GM19395 (cell line): ENCODE data around the gene RHBDF1.
"Not testable (repeated sequence)": the region's sequence is repeated elsewhere in the genome, so short reads cannot be mapped to it uniquely, and the experiment has no call there.

Experiments
- ATAC-seq: cut with Tn5 transposase; IDR thresholded peaks from one replicate; pipeline ENCODE4 v1.9.1; 2021; ENCODE audit warnings: mild to moderate bottlenecking, moderate library complexity; ENCODE audit not compliant: unreplicated experiment

RHBDF1 gene

DNA sequence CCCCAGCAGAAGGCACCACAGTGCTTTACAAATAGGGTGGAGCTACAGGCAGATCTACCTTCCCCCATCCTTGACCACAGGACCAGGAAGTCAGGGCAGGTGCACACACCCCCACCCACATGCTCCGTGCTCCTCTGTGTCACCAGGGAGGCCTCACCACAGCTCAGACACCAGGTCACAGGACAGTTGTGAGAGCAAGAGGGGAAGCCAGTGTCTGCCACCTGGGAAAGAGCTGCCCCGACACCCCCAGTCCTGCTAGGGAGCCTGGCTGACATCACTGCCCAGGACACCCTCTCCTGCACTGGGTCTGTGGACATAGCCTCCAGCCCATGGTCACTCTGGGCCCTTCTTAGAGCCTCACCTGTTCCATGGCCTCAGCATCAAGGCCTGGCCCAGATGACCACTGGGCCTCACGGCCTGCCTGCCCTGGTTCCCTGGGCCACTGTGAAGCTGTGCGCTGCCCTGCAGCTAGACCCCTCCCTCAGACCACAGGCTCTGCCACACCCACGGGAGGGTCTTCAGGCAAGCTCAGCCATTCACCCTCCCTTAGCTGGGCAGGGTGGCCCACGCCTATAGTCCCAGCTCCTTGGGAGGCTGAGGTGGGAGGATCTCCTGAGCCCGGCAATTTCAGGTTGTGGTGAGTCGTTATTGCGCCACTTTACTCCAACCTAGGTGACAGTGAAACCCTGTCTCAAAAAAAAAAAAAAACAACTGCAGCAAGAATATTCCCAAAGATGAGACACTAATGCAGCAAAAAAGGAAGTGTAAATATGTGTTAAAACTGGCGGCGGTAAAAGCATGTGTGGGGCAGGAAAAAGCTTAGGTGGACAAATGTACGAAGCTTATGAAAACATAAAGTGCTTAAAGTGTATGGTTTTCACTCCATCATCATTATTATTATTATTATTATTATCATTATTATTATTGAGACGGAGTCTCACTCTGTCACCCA lies 33.2 kb downstream of the RHBDF1 start:
- ATAC-seq, result peak; percentile 70

DNA sequence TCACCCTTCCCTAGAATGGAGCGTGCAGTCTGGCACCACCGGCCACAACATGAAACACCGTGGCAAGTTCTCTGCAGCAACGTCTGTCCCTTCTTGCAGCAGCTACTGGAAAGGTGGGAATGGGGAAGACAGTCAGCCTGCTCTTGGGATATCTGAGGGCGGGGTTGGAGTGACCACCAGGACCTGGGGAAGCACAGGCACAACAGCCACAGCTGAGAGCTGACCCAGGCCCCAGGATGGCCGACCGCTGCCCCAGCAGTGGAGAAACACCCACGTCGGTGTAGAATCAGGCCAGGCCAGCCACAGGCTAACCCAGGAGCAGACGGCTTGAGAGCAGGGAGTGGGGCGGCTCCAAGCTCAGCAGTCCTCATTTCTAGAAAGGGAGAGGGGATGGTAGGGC lies 34.2 kb downstream of the RHBDF1 start:
- not testable (repeated sequence) for ATAC-seq

DNA sequence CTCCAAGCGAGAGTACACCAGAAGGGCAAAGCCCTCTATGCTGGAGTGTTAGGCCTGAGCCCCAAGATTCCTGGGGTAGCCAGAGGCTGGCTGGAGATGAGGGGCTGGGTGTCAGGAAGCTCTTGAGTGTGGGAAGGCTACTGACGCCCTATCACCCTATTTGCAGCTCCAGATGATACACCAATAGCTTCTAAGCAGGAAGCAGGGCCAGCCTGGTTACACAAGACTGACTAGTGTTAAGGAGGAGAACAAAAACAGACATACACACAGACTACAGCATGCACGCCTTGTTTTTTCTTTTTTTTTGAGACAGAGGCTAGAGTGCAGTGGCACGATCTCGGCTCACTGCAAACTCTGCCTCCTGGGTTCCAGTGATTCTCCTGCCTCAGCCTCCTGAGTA lies 34.9 kb downstream of the RHBDF1 start:
- ATAC-seq, result no peak

DNA sequence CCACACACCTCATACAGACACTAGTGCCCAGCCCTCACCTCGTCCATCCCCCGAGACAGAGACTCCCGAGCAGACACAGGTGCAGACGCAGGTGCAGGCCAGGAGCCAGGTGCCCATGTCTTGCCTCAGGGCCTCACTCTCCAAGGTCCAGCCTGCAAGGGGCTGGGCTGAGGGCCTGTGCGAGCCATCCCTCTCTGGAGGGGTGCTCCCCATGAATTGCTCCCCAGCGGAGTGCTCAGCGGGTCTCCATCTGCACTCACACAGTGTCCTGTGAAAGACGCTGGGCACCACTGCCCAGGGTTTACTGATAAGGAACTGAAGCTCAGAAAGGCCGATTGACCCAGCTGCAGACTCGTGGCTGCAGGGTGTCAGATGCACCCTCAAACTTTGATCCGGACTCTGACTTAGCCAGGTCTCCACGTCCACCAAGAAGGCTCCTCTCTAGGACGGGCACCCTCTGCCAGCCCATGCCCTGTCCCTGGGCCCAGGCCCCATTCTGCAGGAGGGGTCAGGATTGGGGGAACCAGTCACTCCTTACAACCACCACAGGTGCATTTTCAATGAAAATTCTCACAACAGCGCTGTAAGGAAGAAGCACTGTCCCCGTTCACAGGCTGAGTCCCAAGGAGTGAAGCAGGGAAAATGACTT lies 36.0 kb downstream of the RHBDF1 start:
- ATAC-seq, result no peak

DNA sequence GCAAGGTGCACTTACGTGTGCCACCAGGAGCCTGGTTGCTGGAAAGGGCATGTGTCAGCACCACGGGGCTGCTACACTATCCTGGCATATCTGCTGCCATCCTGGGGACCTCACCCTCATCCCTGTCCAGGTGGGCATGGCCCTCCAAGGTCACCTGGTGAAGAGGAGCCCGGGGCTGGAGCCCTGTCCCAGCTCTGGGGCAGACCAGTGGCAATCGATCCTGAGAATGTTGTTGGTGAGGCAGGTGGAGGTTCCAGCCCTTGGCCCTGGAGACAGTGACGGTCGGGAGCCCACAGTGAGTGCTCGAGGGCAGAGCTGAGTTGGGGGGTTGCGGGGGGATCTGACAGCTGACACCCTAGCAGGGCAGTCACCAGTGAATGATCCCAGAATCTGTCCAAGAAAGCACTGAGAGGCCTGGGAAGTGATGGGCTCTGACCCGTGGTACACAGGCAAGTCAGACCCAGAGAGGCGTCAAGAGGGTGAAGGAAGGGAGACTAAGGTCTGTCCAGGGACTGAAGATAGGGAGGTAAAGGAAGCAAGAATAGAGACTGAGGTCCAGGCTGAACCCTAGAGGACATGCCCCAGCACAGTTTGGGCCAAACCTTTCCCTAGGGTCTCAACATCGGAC lies 36.6 kb downstream of the RHBDF1 start:
- no peak for ATAC-seq

DNA sequence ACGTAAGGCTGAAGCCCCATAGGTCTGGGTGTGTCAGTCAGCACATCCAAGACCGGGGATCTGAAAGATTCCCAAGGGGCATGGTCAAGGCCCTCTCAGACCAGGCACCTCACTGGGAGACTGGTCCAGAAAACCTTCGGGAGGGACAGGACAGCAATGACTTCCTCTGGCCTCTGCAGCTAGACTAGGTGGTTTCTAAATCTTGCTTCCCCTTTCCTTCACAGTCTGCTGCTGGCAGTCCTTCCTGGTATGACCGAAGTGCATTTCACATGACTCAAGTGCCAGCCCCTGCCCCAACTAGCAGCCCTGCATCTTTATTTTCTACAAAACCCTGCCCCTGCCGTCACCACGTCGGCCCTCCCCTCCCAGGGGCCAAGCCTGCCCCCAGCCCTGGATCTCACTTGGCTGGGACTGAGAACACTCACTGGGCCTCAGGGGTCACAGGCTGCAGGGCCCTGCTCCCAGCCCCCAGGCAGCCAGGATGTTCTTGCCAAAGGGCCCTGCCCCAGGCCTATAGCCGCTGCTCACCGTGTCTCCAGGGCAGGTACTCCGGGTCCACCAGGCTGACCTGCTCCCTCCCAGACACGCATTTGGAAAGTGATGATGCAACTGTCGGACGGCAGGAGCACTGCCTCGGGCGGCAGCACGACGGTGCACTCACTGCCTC lies 37.3 kb downstream of the RHBDF1 start:
- no peak for ATAC-seq

DNA sequence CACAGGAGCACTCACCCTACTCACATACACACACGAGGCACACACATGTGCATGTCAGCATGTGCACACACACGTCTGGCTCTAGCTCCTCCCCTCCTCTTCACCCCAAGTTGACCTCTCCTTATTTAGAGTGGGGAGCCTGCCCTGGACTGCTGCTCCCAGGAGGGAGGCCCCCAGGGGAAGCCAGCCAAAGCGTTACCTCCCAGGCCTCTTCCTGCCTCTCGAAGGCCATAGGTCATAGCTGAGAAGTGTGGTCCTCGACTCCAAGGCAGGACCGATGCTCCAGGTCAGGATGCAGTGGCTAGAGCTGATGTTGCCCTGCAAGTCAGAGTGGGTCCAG lies 37.8 kb downstream of the RHBDF1 start:
- no peak for ATAC-seq

DNA sequence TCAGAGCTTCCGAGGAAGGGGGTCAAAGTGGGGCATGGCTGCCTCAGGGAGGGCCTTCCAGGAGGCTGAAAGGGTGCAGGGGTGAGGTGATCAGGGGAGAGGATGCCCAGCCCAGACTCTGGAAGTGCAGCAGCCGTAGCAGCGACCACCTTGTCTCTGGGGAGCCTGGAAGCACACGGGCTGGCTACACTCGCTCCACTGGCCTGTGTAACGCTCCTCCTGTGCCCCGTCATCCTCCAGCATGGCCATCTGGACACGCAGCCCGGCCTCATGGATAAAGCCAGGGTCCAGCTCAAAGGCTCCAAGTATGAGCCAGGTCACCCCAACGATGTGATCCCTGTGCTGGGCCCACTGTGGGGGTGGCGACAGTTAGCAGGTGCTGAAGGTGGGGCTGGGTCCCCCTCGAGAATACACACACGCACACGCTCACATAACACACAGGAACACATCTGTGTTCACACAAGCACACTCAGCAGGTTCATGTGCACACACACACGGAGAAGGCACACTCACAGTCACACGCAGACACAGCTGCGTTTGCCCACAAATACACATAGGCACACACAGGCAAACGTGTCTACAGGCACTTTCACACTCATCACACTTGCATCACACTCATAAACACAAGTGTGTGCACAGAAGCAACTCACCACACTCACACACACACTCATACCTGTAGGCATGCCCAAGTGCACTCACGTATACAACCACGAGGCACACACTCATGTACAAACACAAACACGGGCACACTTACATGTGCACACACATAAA lies 38.4 kb downstream of the RHBDF1 start:
- no peak for ATAC-seq

DNA sequence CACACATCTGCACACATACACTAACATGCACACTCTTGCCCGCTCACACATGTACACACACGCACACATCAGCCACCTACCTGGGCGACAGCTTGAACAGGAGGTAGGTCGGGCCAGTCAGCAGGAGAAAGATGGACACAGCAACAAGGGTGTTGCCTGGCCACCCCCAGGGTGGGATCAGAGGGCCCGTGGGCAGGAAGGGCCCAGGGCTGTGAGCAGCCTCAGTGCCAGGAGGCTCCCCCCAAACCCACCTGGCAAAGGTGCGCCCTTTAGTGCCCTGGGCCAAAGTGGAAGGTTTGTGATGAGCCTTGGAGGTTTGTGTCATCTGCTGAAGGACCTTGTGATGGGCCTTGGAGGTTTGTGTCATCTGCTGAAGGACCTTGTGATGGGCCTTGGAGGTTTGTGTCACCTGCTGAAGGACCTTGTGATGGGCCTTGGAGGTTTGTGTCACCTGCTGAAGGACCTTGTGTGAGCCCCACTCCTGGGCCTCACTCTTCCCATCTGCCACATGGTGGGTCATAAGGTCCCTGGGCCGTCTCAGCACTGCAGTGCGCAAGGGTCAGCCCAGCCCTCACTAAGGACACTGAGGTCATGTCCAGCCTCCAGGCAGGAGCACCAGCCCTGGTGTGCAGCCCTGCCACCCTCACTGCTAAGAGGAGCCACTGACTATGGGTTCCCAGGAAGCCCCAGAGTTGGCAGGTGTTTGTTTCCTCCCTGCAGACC lies 39.1 kb downstream of the RHBDF1 start:
- not testable (repeated sequence) for ATAC-seq

DNA sequence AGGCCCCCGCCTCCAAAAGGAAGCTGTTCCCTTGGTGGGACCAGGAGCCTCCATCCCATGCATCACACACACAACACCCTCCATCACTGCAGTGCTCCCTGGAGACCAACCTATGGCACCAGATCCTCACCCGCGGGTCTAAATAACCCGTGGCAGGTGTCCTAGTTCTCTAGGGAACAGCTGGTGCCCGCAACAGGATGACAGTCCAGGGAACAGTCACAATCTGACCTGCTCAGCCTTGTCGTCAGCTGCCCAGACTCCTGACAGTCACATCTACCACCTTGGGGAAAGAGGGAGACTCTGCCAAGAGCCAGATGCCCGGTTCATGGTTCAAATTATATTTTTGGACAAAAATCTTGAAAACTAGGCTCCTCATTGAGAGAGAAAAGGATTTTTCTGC lies 41.8 kb downstream of the RHBDF1 start:
- ATAC-seq, result not testable (repeated sequence)

DNA sequence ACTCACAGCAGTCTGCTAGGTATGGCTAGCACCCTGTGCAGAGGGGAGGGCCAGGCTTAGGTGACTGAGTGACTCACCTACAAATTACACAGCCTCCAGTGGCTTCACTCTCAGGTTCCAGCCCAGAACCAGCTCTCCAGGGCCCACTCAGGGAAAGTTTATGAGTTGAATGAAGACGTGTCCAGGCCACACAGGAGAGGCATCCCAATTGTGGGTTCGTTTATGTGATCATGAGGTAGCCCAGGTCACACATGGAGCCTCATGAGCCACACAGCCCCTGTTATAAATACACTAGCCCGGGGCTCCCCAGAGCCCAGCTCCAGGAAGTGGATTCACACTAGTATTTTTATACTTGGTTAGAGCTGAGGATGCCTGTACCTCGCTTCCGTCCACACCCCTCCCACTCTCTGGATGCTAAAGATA lies 46.5 kb downstream of the RHBDF1 start:
- not testable (repeated sequence) for ATAC-seq

DNA sequence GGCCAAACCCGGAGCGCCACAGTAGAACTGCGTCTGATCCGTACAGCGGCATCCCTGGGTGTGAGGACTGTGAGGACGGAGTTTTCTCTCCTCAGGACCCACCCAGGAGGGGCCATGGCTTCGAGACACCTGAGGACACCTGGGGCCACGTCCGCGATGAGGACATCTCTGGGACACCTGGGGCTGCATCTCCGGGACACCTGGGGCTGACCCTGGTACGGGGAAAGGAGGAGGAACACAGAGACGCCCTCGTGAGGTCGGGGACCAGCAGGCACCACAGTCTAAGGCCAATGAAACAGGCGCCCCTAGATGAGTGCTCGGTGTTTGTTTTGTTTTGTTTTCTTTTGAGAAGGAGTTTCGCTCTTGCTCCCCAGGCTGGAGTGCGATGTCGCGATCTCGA lies 48.3 kb downstream of the RHBDF1 start:
- not testable (repeated sequence) for ATAC-seq

DNA sequence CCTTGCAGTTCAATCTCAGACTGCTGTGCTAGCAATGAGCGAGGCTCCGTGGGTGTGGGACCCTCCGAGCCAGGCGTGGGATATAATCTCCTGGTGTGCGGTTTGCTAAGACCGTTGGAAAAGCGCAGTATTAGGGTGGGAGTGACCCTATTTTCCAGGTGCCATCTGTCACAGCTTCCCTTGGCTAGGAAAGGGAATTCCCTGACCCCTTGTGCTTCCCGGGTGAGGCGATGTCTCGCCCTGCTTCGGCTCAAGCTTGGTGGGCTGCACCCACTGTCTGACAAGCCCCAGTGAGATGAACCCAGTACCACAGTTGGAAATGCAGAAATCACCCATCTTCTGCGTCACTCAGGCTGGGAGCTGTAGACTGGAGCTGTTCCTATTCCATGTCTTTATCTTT lies 51.5 kb downstream of the RHBDF1 start:
- ATAC-seq, result not testable (repeated sequence)

DNA sequence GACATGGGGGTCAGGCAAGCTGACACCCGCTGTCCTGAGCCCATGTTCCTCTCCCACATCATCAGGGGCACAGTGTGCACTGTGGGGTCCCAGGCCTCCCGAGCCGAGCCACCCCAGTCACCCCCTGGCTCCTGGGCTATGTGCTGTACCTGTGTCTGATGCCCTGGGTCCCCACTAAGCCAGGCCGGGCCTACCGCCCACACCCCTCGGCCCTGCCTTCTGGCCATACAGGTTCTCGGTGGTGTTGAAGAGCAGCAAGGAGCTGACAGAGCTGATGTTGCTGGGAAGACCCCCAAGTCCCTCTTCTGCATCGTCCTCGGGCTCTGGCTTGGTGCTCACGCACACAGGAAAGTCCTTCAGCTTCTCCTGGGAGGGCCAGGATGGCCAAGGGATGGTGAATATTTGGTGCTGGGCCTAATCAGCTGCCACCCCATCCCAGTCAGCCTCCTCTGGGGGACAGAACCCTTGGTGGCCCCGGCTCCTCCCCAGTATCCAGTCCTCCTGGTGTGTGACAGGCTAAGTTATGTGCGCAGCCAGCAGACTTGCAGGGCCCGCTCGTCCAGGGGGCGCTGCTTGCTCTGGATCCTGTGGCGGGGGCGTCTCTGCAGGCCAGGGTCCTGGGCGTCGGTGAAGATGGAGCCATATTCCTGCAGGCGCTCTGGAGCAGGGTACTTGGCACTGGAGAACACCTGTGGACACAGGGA lies 55.2 kb downstream of the RHBDF1 start:
- not testable (repeated sequence) for ATAC-seq

DNA sequence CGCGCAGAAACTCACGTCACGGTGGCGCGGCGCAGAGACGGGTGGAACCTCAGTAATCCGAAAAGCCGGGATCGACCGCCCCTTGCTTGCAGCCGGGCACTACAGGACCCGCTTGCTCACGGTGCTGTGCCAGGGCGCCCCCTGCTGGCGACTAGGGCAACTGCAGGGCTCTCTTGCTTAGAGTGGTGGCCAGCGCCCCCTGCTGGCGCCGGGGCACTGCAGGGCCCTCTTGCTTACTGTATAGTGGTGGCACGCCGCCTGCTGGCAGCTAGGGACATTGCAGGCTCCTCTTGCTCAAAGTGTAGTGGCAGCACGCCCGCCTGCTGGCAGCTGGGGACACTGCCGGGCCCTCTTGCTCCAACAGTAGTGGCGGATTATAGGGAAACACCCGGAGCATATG lies 61.7 kb downstream of the RHBDF1 start:
- not testable (repeated sequence) for ATAC-seq

DNA sequence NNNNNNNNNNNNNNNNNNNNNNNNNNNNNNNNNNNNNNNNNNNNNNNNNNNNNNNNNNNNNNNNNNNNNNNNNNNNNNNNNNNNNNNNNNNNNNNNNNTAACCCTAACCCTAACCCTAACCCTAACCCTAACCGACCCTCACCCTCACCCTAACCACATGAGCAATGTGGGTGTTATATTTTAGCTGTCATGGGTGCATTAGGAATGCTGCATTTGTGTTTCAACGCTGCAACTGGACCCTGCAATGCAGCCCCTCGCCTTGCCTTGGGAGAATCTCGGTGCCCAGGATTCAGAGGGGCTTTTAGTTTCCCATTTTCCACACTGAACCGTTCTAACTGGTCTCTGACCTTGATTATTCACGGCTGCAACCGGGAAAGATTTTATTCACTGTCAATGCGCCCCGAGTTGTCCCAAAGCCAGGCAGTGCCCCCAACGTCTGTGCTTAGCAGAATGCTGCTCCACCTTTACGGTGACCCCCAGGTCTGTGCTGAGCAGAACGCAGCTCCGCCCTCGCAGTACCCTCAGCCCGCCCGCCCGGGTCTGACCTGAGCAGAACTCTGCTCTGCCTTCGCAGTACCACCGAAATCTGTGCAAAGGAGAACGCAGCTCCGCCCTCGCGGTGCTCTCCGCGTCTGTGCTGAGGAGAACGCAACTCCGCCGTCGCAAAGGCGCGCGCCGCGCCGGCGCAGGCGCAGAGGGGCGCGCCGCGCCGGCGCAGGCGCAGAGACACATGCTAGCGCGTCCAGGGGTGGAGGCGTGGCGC lies 62.3 kb downstream of the RHBDF1 start:
- ATAC-seq, result no peak
